EL (cell line): ENCODE data around the gene RELT.
"Not testable (repeated sequence)": the region's sequence is repeated elsewhere in the genome, so short reads cannot be mapped to it uniquely, and the experiment has no call there.

ENCODE experiments used
- DNase-seq: peaks from one replicate; pipeline ENCODE4 v3.0.0-alpha.2; 2016

The RELT gene

GRCh38 chr11:73404506-73405145, 28.4 kb downstream of the RELT start:
- no peak for DNase-seq

GRCh38 chr11:73405146-73405510, 28.9 kb downstream of the RELT start:
- no peak for DNase-seq

GRCh38 chr11:73406131-73406530, 29.9 kb downstream of the RELT start:
- DNase-seq, result no peak

GRCh38 chr11:73406619-73407018, 30.4 kb downstream of the RELT start:
- DNase-seq, result no peak

GRCh38 chr11:73409431-73409830, 33.2 kb downstream of the RELT start:
- DNase-seq, result no peak

GRCh38 chr11:73410627-73411026, 34.4 kb downstream of the RELT start:
- DNase-seq, result peak; percentile 65

- DNase-seq, result no peak
These were observed 34.8 kb downstream of the RELT start for GRCh38 chr11:73411031-73411430.

- no peak for DNase-seq
These were observed 36.1 kb downstream of the RELT start for GRCh38 chr11:73412308-73412707.

GRCh38 chr11:73413256-73413655, 37.1 kb downstream of the RELT start:
- no peak for DNase-seq

GRCh38 chr11:73414977-73415651, 38.9 kb downstream of the RELT start:
- peak; percentile 54 for DNase-seq

GRCh38 chr11:73415854-73416615, 39.8 kb downstream of the RELT start:
- DNase-seq, result peak; percentile 62

- DNase-seq, result peak; percentile 44
These were observed 40.6 kb downstream of the RELT start for GRCh38 chr11:73416786-73417185.

GRCh38 chr11:73420136-73420535, 43.9 kb downstream of the RELT start:
- DNase-seq, result no peak

- DNase-seq, result no peak
These were observed 46.7 kb downstream of the RELT start for GRCh38 chr11:73422886-73423285.

GRCh38 chr11:73423506-73423905, 47.3 kb downstream of the RELT start:
- DNase-seq, result no peak

- DNase-seq, result no peak
These were observed 48.9 kb downstream of the RELT start for GRCh38 chr11:73425108-73425507.

GRCh38 chr11:73426219-73426850, 50.1 kb downstream of the RELT start:
- no peak for DNase-seq

- DNase-seq, result no peak
These were observed 52.0 kb downstream of the RELT start for GRCh38 chr11:73428227-73428626.

- DNase-seq, result no peak
These were observed 52.5 kb downstream of the RELT start for GRCh38 chr11:73428699-73429098.

GRCh38 chr11:73429121-73429750, 53.0 kb downstream of the RELT start:
- DNase-seq, result peak; percentile 49

- DNase-seq, result no peak
These were observed 54.1 kb downstream of the RELT start for GRCh38 chr11:73430326-73430725.

- no peak for DNase-seq
These were observed 55.2 kb downstream of the RELT start for GRCh38 chr11:73431396-73431795.

- not testable (repeated sequence) for DNase-seq
These were observed 60.7 kb downstream of the RELT start for GRCh38 chr11:73436859-73437258.
